Subcutaneous abdominal adipose tissue (tissue), 5 donors: ENCODE data around the gene HOXA2.
A peak's percentile ranks its signal among the peaks of the same experiment; 100 is the strongest.

Experiments used
- H3K27ac ChIP-seq: one replicate; pipeline ENCODE4 v1.7.0; 2013; ENCODE audit warnings: low read depth, mild to moderate bottlenecking, inconsistent platforms, low read length, moderate library complexity
- H3K27me3 ChIP-seq, 5 donors: one replicate each; pipeline ENCODE4 v1.7.0; 2013; ENCODE audit warnings: low read length in 5 of 5, inconsistent platforms in 1 of 5; ENCODE audit not compliant: control insufficient read depth in 5 of 5, insufficient read depth in 4 of 5
- H3K36me3 ChIP-seq, 5 donors: one replicate each; pipeline ENCODE4 v1.7.0; 2013; ENCODE audit warnings: low read length in 5 of 5; ENCODE audit not compliant: control insufficient read depth in 5 of 5, insufficient read depth in 5 of 5
- H3K4me1 ChIP-seq, 5 donors: one replicate each; pipeline ENCODE4 v1.7.0; 2013; ENCODE audit warnings: low read length in 5 of 5, mild to moderate bottlenecking in 3 of 5, moderate library complexity in 1 of 5; ENCODE audit not compliant: control insufficient read depth in 5 of 5, insufficient read depth in 5 of 5
- H3K4me3 ChIP-seq, 5 donors: one replicate each; pipeline ENCODE4 v1.7.0; 2013; ENCODE audit warnings: low read length in 5 of 5, low read depth in 1 of 5
- H3K9ac ChIP-seq, 5 donors: one replicate each; pipeline ENCODE4 v1.7.0; 2013; ENCODE audit warnings: low read length in 5 of 5, mild to moderate bottlenecking in 4 of 5, moderate library complexity in 3 of 5
- H3K9me3 ChIP-seq, 5 donors: one replicate each; pipeline ENCODE4 v1.7.0; 2013; ENCODE audit warnings: low read length in 5 of 5; ENCODE audit not compliant: control insufficient read depth in 5 of 5
- donor health status: healthy.
- donor health status: healthy.
- donor health status: healthy.
- donor health status: healthy.
- donor health status: healthy.

HOXA2 gene

DNA sequence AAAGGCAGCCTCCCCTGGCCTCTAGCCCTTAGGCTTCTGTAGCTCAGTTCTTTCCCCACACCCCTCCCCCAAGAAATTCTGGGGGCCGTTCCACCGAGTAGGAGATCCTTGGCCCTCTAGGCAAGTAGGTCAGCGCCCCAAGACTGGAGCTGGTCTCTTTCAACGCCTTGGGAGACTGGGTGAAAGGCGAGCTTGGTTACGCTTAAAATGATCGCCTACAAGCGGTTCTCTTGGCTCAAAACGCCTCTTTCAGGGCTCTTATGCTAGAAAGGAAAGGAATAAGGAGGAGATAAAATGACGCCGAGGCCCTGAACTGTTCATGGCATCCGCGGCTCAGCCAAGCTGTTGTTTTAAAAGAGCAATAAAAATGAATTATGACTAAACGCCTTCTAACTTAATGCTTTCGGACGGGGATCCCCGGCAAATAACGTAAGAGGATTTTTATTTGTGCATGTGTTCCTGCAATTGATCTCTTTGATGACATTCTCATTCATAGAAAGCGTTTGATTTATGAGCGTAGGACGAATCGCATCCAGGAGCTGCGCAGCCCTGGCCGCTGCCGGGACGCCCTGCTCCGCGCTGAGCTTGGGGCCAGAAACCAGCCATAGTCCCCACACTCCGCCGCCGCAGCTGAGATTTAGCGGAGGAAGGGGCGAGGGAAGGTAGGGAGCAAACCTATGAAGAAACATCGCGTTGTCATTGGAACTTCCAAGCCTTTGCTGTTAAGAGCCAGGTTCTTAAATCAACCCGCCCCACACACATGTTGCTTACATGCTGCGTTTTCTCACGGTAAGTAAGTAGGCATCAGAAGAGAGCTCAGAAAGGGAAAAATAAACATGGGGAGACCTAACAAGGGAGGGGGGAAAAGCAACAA is 3.7 kb downstream of the HOXA2 start:
- H3K9me3 ChIP-seq, result no peaks in the 10 kb centered on the region
- H3K9ac ChIP-seq, result peak overlapping the region; percentile 48 to 86 (median 70)
- H3K27ac ChIP-seq, result peak overlapping the region; percentile 92
- peaks cover 0 to 3% (median 0%) of the 10 kb centered on the region in 5 donors for H3K27me3 ChIP-seq
- H3K4me1 ChIP-seq, result peaks cover 15 to 76% (median 60%) of the 10 kb centered on the region in 5 donors
- peak overlapping the region; percentile 59 to 94 (median 79) for H3K4me3 ChIP-seq
- H3K36me3 ChIP-seq, result peaks cover 0 to 6% (median 3%) of the 10 kb centered on the region in 5 donors

DNA sequence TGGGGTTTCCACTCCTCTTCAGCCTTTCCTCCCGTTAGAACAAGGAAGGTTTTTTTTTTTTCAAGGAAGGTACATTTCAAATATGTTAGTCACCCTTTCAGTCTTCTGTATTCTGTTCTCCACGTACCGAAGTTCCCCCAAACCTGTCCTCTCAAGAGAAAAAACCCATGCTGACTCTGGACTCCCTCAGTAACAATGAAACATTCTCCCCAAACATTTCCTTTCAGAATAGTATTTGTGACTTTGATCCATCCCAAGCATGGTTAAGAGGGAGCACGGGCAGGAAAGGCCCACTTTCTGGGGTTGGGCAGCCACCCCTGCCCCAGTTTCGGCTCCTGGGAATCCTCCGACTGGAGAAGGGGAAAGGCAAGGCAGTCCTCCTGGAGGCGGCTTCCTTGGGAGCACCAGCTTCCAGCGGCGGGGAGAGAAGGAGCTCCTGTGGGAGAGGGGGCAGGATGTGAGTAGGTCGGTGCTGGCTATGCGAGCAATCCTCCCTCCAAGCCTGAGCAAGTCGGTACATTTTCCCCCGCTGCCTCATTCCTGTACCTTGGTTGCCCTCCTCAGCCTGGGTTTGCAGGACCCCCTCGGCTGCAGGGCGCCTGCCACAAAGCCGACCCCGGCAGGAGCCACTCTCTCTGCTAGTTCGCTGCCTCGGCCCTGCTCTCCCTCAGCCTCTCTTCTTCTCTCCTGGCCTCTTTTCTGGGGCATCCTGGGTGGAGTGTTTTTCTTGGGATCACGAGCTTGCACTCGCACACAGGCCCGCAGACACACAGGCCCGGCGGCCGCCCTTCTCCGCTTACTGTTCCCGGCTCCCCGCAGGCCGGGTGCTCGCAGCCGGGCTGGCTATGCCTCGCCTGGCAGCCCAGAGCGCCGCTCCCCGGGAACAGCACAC is 4.6 kb downstream of the HOXA2 start:
- peaks cover 0 to 3% (median 0%) of the 10 kb centered on the region in 5 donors for H3K27me3 ChIP-seq
- H3K9me3 ChIP-seq, result no peaks in the 10 kb centered on the region
- peak overlapping the region; percentile 48 to 90 (median 70) for H3K9ac ChIP-seq
- peaks cover 0 to 6% (median 3%) of the 10 kb centered on the region in 5 donors for H3K36me3 ChIP-seq
- H3K4me3 ChIP-seq, result peak overlapping the region; percentile 59 to 94 (median 79)
- peak overlapping the region; percentile 92 for H3K27ac ChIP-seq
- peaks cover 15 to 67% (median 56%) of the 10 kb centered on the region in 5 donors for H3K4me1 ChIP-seq

DNA sequence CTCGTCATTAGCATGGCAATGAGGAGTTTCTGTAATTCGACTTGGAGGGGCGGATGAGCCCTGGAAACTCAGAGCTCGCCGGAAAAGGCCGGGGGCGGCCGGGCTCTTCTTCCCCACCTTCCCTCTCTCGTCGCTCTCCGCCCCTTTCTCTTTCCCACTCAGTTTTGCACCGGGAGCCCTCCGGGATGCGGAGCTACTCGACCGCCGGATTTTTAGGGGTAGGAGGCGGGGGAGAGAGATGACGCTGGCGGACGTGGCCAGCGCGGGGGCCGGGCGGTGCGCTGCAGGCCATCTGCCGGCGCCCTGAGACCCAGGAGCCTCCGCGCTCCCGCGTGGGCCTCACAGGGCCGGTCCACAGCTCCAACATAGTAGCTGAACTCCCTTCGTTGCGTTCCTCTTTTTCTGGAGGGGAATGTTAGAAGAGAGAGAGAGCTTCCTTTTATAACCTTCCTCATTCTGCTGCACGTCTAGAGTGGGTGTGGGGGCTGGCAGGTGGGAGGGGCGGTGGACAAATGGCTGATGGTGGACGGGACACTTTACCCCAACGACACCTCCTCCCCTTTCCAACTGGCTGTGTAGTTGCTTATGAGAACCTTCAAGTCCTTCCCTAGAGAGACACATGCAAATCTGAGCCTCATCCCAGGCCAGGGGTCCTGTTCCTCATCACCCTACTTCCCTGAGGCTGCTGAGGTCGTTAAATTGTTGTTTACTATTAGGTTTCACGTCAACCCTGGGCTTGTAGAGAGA is 5.5 kb downstream of the HOXA2 start:
- peaks cover 0 to 6% (median 3%) of the 10 kb centered on the region in 5 donors for H3K36me3 ChIP-seq
- no peaks in the 10 kb centered on the region for H3K9me3 ChIP-seq
- peaks cover 0 to 3% (median 0%) of the 10 kb centered on the region in 5 donors for H3K27me3 ChIP-seq
- H3K27ac ChIP-seq, result peak overlapping the region; percentile 92
- H3K4me3 ChIP-seq, result peak overlapping the region; percentile 78 to 94 (median 92)
- H3K4me1 ChIP-seq, result peaks cover 15 to 58% (median 55%) of the 10 kb centered on the region in 5 donors
- H3K9ac ChIP-seq, result peak overlapping the region; percentile 63 to 90 (median 76)

DNA sequence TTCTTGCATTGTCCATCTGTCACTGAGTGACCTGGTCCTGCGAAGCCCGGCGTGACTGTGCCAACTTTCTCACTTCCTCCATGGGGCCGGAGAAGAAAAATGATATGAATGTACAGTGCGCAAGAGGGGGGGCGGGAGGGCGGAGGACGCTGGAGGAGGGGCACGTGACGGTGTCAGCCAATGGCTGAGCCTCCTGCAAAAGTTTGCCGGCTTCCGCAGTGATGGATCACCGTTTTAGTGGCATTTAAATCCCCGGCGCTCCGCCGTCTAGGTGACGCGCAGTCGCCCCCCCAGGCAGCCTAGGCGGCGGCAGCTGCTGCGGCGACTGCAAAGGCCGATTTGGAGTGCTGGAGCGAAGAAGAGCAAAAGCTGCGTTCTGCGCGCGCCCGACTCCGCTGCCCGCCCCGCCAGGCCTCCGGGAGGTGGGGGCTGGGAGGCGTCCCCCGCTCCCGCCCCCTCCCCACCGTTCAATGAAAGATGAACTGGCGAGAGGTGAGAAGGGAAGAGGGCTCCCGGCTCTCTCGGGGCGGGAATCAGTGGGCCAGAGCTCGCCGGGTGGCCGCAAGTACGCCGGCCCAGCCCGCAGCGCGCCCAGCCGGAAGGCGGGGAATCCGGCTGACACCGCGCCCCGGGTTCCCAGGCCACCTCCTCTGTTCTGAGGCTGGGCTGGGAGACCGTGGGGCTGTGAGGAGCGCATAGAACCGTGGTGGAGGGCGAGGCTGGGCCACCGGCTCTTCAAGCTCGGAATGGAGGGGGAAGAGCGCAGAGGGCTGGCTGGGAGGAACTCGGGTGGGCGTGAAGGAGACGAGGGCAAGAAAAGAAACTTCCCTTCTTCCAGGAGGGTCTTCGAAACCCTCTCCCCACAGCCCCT is 6.4 kb downstream of the HOXA2 start, which contains the start of gene HOXA1:
TSS of gene HOXA1 (minus strand) at position 104 of the 871 bp plus-strand sequence. CDS start at position 16, 88 bp downstream.
- peaks cover 0 to 3% (median 0%) of the 10 kb centered on the region in 5 donors for H3K27me3 ChIP-seq
- H3K4me3 ChIP-seq, result peak within 1 kb of the TSS; percentile 78 to 94 (median 92)
- H3K9me3 ChIP-seq, result no peaks in the 10 kb centered on the region

DNA sequence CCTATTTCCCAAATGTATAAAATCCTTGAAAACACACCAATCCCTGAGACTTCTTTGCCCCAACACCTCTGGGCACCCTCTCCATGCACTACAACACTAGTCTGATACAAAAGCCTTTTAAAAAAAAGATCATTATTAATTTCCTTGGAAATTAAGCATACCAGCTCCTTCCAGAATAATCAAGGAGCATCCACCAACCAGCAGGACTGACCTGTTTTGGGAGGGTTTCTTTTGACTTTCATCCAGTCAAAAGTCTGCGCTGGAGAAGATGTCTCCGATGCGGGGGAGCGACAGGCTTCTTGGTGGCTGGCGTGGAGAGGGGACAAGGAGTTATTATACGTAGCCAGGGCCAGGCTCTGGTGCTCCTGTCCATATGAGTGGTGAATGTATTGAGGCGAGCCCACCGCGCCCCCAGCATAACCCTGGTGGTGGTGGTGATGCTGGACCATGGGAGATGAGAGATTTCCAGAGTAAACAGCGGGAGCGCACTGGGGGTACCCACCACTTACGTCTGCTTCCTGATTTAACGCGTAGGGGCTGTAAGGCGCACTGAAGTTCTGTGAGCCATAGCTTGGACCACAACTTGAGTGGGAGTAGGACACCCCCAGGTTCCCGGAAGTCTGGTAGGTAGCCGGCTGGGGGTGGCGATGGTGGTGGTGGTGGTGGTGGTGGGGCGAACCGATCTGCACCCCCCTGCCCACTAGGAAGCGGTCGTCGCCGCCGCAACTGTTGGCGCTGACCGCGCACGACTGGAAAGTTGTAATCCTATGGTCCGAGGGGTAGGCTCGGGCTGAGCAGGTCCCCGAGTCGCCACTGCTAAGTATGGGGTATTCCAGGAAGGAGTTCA is 7.2 kb downstream of the HOXA2 start:
- Histone ChIP-seq H3K27me3 (peaks cover 0 to 3% (median 0%) of the 10 kb centered on the region in 5 donors), H3K36me3 (peaks cover 0 to 2% (median 0%) of the 10 kb centered on the region in 5 donors), H3K4me1 (peaks cover 11 to 42% (median 38%) of the 10 kb centered on the region in 5 donors), H3K9ac (peak overlapping the region in 1 of 5 donors; percentile 38), H3K4me3 (peak overlapping the region; percentile 74 to 94 (median 79)), H3K9me3 (no peaks in the 10 kb centered on the region), H3K27ac (no peak overlapping the region)

More for the DNA sequence above, 6.4 kb downstream of the HOXA2 start, which contains the start of gene HOXA1:
- H3K4me1 ChIP-seq, result peaks cover 15 to 50% (median 47%) of the 10 kb centered on the region in 5 donors
- H3K27ac ChIP-seq, result peak within 1 kb of the TSS; percentile 92
- peak within 1 kb of the TSS in 4 of 5 donors; percentile 63 to 90 (median 81) for H3K9ac ChIP-seq
- H3K36me3 ChIP-seq, result peaks cover 0 to 5% (median 3%) of the 10 kb centered on the region in 5 donors

DNA sequence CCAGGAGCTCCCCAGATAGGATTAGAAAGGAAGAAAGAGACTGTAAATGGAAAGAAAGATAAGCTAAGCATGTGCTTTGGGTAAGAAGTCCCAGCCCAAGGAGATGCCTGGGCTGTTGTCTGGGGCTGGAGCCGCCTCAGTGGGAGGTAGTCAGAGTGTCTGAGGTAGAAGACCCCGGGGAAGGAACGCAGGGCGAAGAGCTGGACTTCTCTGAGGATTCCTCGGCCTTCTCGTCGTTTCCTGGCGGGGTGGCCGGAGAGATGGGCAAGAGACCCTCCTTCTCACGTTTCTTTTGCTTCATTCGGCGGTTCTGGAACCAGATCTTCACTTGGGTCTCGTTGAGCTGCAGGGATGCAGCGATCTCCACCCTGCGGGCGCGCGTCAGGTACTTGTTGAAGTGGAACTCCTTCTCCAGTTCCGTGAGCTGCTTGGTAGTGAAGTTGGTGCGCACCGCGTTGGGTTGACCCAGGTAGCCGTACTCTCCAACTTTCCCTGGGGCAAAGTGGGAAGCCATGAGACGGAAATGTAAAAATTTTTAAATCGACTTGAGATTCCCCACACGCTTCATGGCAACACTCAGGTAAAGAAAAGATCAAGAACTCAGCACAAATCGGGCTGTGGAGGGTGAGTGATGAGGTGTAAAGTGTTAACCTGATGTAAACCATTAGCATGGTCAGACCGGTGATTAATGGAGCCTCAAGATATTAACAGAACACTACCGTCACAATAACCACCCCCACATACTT is 8.0 kb downstream of the HOXA2 start:
- Histone ChIP-seq H3K27me3 (peaks cover 0 to 3% (median 0%) of the 10 kb centered on the region in 5 donors), H3K9ac (no peak overlapping the region), H3K9me3 (no peaks in the 10 kb centered on the region), H3K27ac (no peak overlapping the region), H3K4me1 (peaks cover 11 to 39% (median 37%) of the 10 kb centered on the region in 5 donors), H3K4me3 (no peak overlapping the region), H3K36me3 (no peaks in the 10 kb centered on the region)

DNA sequence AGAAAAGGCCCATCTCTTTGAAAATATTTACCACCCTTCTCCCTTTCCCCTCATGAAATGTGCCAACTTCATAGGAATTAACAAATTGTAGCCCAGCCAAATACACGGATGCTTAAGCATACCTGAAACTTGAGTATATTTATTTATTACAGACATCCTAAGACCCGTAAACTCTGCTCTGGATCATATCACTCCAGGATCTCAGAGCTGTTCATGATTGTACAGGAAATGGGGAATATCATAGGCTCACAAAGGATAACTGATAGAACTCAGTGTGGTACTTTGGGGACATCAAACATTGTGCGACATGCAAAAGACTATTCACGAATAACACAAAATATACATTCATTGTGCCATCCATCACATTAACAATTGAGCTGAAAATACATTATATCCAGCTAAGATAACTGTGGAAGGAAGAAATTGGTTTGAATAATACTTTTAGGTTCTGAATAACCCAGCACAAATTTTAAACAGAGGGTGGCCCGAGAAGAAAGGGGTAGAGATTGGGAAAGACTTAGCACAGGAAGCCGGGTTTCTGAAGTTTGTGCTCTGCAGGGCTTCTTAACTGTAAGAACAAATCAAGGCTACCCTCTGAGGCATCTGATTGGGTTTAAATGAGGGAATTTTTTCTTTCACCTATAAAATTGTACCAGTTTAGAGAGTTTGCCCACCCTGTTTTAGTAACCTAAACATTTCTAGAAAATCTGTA is 9.1 kb downstream of the HOXA2 start:
- H3K27me3 ChIP-seq, result peaks cover 0 to 11% (median 4%) of the 10 kb centered on the region in 5 donors
- no peak overlapping the region for H3K9ac ChIP-seq
- H3K4me3 ChIP-seq, result no peak overlapping the region
- no peak overlapping the region for H3K27ac ChIP-seq
- no peaks in the 10 kb centered on the region for H3K36me3 ChIP-seq
- no peaks in the 10 kb centered on the region for H3K9me3 ChIP-seq
- H3K4me1 ChIP-seq, result peaks cover 11 to 30% (median 27%) of the 10 kb centered on the region in 5 donors
